Prostate gland (tissue), 2 donors: ENCODE results near the gene JMJD8.

ENCODE experiments used
- CTCF ChIP-seq, 4 experiments: fragments of 200-600 bp in 2 of 4; fragments of 450-650 bp in 2 of 4; sonication (generic) in 2 of 4; IDR thresholded peaks; 1 replicate in 3 of 4; 2 replicates in 1 of 4; pipeline ENCODE4 v1.5.1; 2016 to 2019; ENCODE audit warnings: antibody characterized with exemption in 4 of 4, mild to moderate bottlenecking in 2 of 4, moderate library complexity in 2 of 4
- POLR2A ChIP-seq: fragments of 450-650 bp; IDR thresholded peaks from one replicate; pipeline ENCODE4 v1.6.1; 2016; ENCODE audit warnings: antibody characterized with exemption, mild to moderate bottlenecking
- POLR2AphosphoS5 ChIP-seq: sonication (generic); formaldehyde crosslinking; IDR thresholded peaks from one replicate; pipeline ENCODE4 v1.6.1; 2017; ENCODE audit warnings: antibody characterized with exemption

DNA sequence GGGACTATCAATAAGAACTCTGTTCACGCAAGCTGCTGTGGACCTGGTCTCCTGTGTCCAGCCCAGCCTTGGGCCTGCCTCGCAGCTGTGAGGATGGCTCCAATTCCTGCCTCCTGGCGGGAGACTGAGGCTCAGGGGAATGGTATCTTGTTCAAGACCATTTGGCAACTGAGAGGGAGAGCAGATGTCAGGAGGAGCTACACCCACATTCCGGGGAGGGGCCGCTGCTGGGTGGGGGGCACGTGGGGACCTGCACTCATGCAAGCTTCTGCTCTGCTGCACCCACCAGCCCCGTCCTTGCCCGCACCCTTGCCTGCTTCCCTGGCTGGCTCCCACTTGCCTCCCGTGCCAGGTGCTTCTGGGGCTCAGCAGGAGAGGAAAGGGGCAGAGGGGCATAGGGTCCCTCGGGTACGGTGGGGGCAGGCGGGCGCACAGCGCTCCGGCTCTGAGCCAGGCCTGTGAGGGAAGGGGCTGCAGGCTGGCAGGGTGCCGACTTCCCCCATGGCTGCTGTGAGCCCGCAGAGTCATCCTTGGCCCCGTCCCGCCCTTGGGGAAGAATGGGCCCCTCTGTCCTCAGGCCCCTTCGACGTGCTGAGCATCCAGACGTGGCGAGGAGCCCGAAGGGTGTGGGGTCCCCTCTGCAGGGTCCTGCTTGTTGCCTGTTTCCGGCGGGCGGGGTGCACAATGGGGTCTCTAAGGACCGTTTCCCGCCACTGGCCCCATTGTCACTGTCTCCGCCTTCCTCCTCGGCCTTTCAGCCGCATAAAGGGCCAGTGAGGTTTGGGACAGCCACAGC is 33.5 kb upstream of the JMJD8 start:
- TF ChIP-seq POLR2A (no peak), CTCF (IDR thresholded peaks at IDR 0.05) (no peak), POLR2AphosphoS5 (no peak)
